Thyroid gland (tissue), 4 donors: Measurements from ENCODE around the gene OR1E1.

Source experiments
- POLR2A ChIP-seq, 2 donors: fragments of 450-650 bp; IDR thresholded peaks; one replicate each; pipeline ENCODE4 v1.6.1; 2017; ENCODE audit warnings: antibody characterized with exemption in 2 of 2, mild to moderate bottlenecking in 2 of 2, moderate library complexity in 1 of 2
- TF ChIP-seq, protein P1 (sequence below), 6 experiments: fragments of 200-600 bp in 3 of 6; fragments of 450-650 bp in 3 of 6; sonication (generic) in 3 of 6; IDR thresholded peaks; one replicate each; pipeline ENCODE4 v1.5.1; 2016 to 2019; ENCODE audit warnings: antibody characterized with exemption in 6 of 6, mild to moderate bottlenecking in 2 of 6, inconsistent platforms in 1 of 6, moderate library complexity in 1 of 6

GRCh38 chr17:3381957-3382356 is 16.3 kb downstream of the OR1E1 start:
- TF ChIP-seq, protein P1, sequence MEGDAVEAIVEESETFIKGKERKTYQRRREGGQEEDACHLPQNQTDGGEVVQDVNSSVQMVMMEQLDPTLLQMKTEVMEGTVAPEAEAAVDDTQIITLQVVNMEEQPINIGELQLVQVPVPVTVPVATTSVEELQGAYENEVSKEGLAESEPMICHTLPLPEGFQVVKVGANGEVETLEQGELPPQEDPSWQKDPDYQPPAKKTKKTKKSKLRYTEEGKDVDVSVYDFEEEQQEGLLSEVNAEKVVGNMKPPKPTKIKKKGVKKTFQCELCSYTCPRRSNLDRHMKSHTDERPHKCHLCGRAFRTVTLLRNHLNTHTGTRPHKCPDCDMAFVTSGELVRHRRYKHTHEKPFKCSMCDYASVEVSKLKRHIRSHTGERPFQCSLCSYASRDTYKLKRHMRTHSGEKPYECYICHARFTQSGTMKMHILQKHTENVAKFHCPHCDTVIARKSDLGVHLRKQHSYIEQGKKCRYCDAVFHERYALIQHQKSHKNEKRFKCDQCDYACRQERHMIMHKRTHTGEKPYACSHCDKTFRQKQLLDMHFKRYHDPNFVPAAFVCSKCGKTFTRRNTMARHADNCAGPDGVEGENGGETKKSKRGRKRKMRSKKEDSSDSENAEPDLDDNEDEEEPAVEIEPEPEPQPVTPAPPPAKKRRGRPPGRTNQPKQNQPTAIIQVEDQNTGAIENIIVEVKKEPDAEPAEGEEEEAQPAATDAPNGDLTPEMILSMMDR (IDR thresholded peaks at IDR 0.05), result no peak
- no peak for TF ChIP-seq POLR2A (IDR thresholded peaks at IDR 0.05)
